ENCODE results near the gene ADM5. TPM values are rescaled to one million over a fixed set of nuclear protein-coding genes. Genes with fewer than 3 reads are reported as not detected.

ADM5 gene
- total and polyA plus RNA-seq, 2 experiments from 2014 or later = 0.50 TPM; not detected in 1

GRCh38 chr19:49658139-49658517 lies 31.3 kb upstream of the ADM5 start:
- Histone ChIP-seq H3K4me1 (ENCODE audit: insufficient read depth) (no peaks in the 10 kb centered on the region), H2AFZ (no peak overlapping the region), H3K9me3 (ENCODE audit: low read depth) (no peaks in the 10 kb centered on the region), H4K20me1 (ENCODE audit: insufficient read depth, poor library complexity, severe bottlenecking) (no peaks in the 10 kb centered on the region), H3K79me2 (peaks cover 1% of the 10 kb centered on the region), H3K9me2 (replicated peaks; ENCODE audit: insufficient read depth) (no peaks in the 10 kb centered on the region), H3K4me2 (no peak overlapping the region), H3K36me3 (replicated peaks; ENCODE audit: insufficient read depth, low read depth) (no peaks in the 10 kb centered on the region), H3K4me3 (no peak overlapping the region), H3K27ac (no peak overlapping the region), H3K27me3 (no peaks in the 10 kb centered on the region)
- TF ChIP-seq EZH2 (IDR thresholded peaks at IDR 0.05; ENCODE audit: borderline replicate concordance) = no peak
- DNase-seq (ENCODE audit: low spot score) = no peak
- WGBS (ENCODE audit: low lambda C conversion rate, missing lambda C conversion rate) = 96% methylated on average over 10 of the region's 15 CpGs

DNA sequence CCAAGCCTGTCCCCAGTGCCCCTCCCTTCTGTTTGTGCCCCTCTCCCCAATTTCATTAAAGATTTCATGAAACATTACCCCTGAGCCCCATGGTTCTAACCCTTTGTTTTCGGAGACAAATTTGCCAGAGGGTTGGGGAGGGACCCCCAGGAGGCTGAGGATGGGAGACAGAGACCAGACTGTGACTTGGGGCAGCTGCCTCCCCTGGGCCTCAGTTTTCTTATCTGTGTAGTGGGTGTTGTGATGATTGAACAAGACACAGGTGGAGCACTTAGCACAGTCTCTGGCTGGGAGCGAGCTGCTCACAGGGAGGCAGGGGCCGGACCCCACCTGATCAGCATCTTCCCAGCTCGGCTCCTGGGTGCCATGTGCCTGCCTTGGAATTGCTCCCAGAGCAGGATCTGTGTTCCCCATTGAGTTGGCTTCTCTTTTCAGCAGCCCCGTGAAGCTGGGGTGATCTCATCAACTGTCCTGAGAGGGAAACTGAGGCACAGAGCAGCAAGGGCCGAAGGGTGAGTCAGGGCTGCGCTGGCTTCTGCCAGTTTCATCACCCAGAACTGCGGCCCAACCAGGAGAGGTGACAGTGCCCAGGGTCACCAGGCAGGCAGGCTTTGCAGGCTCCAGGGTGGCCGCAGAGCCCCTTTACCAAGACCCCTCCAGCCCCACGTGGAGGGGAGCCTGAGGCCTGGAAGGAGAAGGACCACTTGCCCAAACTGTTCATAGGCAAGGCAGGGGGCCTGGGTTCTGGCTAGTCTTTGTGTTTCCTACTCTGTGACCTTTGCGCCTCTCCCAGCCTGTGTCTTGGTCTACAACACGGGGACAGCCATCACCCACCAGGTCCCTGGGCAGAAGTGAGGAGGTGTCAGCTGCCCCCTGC lies 30.6 kb upstream of the ADM5 start:
- TF ChIP-seq EZH2phosphoT487 (IDR thresholded peaks at IDR 0.05; ENCODE audit: low read depth, severe bottlenecking, unreplicated experiment) (no peak), EZH2 (IDR thresholded peaks at IDR 0.05; ENCODE audit: borderline replicate concordance) (no peak)
- TF ChIP-seq, protein P1, sequence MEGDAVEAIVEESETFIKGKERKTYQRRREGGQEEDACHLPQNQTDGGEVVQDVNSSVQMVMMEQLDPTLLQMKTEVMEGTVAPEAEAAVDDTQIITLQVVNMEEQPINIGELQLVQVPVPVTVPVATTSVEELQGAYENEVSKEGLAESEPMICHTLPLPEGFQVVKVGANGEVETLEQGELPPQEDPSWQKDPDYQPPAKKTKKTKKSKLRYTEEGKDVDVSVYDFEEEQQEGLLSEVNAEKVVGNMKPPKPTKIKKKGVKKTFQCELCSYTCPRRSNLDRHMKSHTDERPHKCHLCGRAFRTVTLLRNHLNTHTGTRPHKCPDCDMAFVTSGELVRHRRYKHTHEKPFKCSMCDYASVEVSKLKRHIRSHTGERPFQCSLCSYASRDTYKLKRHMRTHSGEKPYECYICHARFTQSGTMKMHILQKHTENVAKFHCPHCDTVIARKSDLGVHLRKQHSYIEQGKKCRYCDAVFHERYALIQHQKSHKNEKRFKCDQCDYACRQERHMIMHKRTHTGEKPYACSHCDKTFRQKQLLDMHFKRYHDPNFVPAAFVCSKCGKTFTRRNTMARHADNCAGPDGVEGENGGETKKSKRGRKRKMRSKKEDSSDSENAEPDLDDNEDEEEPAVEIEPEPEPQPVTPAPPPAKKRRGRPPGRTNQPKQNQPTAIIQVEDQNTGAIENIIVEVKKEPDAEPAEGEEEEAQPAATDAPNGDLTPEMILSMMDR (IDR thresholded peaks at IDR 0.05; ENCODE audit: poor library complexity) = no peak
- Histone ChIP-seq H3K4me1 (ENCODE audit: insufficient read depth) (peaks cover 4% of the 10 kb centered on the region), H3K4me2 (no peak overlapping the region), H3K9me3 (ENCODE audit: low read depth) (no peaks in the 10 kb centered on the region), H3K79me2 (peaks cover 8% of the 10 kb centered on the region), H3K9me2 (replicated peaks; ENCODE audit: insufficient read depth) (no peaks in the 10 kb centered on the region), H3K36me3 (replicated peaks; ENCODE audit: insufficient read depth, low read depth) (no peaks in the 10 kb centered on the region), H2AFZ (no peak overlapping the region), H3K4me3 (no peak overlapping the region), H3K27me3 (no peaks in the 10 kb centered on the region), H3K27ac (no peak overlapping the region), H4K20me1 (ENCODE audit: insufficient read depth, poor library complexity, severe bottlenecking) (no peaks in the 10 kb centered on the region)
- DNase-seq (ENCODE audit: low spot score) = no peak
- 95% methylated on average over 12 of the region's 12 CpGs for WGBS (ENCODE audit: low lambda C conversion rate, missing lambda C conversion rate)

DNA sequence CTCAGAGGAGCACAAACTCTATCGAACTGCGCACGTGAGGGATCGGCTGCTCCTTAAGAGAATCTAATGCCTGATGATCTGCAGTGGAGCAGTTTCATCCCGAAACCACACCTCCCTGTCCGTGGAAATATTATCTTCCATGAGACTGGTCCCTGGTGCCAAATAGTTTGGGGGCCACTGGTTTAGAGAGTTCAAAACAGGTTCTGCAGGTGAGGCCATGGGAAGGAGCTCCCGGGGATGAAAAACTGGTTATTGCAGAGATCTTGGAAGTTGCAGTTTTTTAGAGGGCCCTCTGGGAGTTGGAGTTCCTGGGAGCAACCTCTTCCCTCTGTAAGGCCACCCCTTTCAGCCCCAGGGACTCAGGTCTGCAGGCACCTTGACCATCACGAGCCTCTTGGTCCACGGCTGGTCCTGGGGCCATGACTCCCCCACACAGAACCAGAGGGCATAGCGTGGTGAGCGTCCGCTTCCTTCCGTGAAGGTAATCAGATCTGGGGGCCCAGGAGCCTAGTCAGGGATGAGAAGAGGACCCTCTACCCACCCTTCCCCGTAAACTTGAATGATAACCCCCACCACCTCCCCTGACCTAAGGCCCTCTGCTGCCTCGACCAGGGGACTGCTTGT lies 28.9 kb upstream of the ADM5 start:
- no peak for TF ChIP-seq EZH2 (IDR thresholded peaks at IDR 0.05; ENCODE audit: borderline replicate concordance)
- TF ChIP-seq, protein P1 (IDR thresholded peaks at IDR 0.05; ENCODE audit: poor library complexity) = no peak
- TF ChIP-seq EZH2phosphoT487 (IDR thresholded peaks at IDR 0.05; ENCODE audit: low read depth, severe bottlenecking, unreplicated experiment) = no peak
- no peaks in the 10 kb centered on the region for H3K27me3 ChIP-seq
- H3K27ac ChIP-seq = no peak overlapping the region
- H3K9me3 ChIP-seq (ENCODE audit: low read depth) = no peaks in the 10 kb centered on the region
- H3K36me3 ChIP-seq (replicated peaks; ENCODE audit: insufficient read depth, low read depth) = no peaks in the 10 kb centered on the region
- no peak overlapping the region for H3K4me3 ChIP-seq
- H3K79me2 ChIP-seq = peaks cover 11% of the 10 kb centered on the region
- H3K9me2 ChIP-seq (replicated peaks; ENCODE audit: insufficient read depth) = no peaks in the 10 kb centered on the region
- no peak for DNase-seq (ENCODE audit: low spot score)
- no peak overlapping the region for H3K4me2 ChIP-seq
- H2AFZ ChIP-seq = no peak overlapping the region
- H3K4me1 ChIP-seq (ENCODE audit: insufficient read depth) = peaks cover 8% of the 10 kb centered on the region
- H4K20me1 ChIP-seq (ENCODE audit: insufficient read depth, poor library complexity, severe bottlenecking) = no peaks in the 10 kb centered on the region
- WGBS (ENCODE audit: low lambda C conversion rate, missing lambda C conversion rate) = 94% methylated on average over 15 of the region's 15 CpGs

DNA sequence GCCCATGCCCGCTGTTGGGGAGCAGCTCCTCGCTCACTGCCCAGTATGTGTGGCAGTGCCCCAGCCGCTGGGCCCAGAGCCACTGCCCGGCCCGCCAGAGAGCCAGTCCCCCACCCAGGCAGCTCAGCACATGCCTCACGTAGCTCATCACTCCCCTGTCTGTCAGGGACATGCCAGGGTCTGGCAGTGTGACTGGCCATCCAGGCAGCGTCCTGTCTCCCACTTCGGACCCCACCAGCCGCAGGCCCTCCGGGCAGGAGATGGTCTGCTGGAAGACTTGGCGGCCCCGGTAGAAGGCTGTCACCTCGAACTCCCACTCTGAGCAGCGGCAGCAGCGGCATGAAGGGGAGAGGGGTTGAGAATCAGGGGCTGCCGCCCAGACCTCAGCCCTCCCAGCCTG lies 27.4 kb upstream of the ADM5 start:
- no peak for TF ChIP-seq EZH2 (IDR thresholded peaks at IDR 0.05; ENCODE audit: borderline replicate concordance)
- TF ChIP-seq, protein P1 (IDR thresholded peaks at IDR 0.05; ENCODE audit: poor library complexity) = no peak
- H3K9me3 ChIP-seq (ENCODE audit: low read depth) = no peaks in the 10 kb centered on the region
- no peaks in the 10 kb centered on the region for H4K20me1 ChIP-seq (ENCODE audit: insufficient read depth, poor library complexity, severe bottlenecking)
- peaks cover 20% of the 10 kb centered on the region for H3K79me2 ChIP-seq
- no peaks in the 10 kb centered on the region for H3K36me3 ChIP-seq (replicated peaks; ENCODE audit: insufficient read depth, low read depth)
- H3K4me3 ChIP-seq = no peak overlapping the region
- H3K4me1 ChIP-seq (ENCODE audit: insufficient read depth) = peaks cover 12% of the 10 kb centered on the region
- no peak overlapping the region for H3K4me2 ChIP-seq
- H2AFZ ChIP-seq = no peak overlapping the region
- 97% methylated on average over 16 of the region's 16 CpGs for WGBS (ENCODE audit: low lambda C conversion rate, missing lambda C conversion rate)
- DNase-seq (ENCODE audit: low spot score) = no peak
- no peak overlapping the region for H3K27ac ChIP-seq
- H3K27me3 ChIP-seq = no peaks in the 10 kb centered on the region
- H3K9me2 ChIP-seq (replicated peaks; ENCODE audit: insufficient read depth) = no peaks in the 10 kb centered on the region

All from hepatocyte (in vitro differentiated cells).